Activated CD4-positive, alpha-beta T cell treated with anti-CD3 and anti-CD28 coated beads, Interleukin-2, amount 50 U/mL, for 1 hour (primary cell): Measurements from ENCODE around the gene ODF4.

Experiments
- DNase-seq: peaks from one replicate; pipeline ENCODE4 v3.0.0-alpha.2; 2020

Gene ODF4, protein sequence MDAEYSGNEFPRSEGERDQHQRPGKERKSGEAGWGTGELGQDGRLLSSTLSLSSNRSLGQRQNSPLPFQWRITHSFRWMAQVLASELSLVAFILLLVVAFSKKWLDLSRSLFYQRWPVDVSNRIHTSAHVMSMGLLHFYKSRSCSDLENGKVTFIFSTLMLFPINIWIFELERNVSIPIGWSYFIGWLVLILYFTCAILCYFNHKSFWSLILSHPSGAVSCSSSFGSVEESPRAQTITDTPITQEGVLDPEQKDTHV

DNA sequence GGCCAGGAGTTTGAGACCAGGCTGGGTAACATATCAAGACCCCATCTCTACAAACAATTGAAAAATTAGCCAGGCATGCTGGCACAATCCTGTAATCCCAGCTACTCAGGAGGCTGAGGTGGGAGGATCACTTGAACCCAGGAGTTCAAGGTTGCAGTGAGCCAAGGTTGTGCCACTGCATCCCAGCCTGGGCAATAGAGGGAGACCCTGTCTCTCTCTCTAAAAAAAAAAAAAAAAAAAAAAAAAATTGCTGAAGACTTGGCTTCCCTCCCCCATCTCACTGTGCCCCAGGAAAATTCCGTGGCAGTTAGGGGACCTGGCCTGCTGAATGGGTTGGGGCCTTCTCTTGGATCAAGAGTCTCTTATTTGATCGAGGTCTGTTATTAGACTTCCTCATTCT is at the start of gene ODF4:
Gene ODF4 (plus strand): TSS at position 301 of the 400 bp plus-strand sequence. CDS start 212 bp downstream, outside the sequence.
- DNase-seq, result no peak

DNA sequence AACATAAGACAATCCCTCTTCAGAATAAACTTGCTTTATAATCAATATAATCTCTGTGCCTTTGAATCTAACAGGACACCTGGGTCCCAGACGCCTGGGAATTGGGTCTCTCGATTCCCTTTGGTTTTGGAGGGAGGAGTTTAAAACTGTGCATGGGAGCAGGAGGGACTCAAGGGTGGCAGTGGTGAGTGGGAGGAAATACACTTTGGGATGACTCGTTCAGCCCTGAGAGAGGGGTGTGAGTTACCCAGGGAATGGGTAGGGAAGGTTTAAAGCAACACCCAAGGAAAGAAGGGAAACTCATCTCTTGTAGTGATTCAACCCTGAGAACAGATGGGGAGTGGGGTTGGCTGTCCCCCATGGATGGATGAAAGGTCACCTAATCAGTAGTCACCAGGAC is 49.6 kb upstream of the ODF4 start:
- DNase-seq, result no peak

DNA sequence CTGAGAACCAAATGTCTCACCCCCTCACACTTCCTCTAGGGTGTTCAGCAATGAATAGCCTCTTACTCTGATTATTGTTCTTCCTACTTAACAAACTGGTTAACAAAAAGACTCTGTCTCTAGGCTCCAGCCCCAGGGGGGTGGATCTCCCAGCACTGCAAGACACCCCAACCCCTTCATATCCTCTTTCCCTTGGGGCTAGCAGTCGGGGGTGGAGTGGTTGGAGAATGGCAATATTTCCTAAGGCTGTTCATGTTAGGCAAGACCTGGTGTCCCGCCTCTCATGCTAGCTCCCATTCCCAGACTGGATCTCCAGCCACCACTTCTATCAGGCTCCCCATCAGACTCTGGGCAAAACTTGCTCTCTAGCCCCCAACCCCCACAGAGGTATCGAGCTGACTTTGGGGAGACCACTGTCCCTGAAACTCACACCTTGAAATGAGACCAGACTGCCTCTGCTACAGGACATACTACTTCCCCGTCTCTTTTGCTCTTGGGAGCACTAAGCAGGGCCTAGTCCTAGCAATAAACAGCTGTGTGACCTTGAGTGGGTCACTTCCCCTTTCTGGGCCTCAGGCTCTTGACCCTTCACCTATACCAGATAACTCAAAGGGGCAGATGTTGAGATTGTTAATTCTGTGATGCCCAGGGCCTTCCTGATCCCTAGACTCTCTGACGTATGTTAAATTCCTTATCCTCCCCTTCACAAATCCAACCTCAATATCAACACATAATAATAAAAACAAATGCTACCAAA is 46.8 kb upstream of the ODF4 start:
- no peak for DNase-seq

DNA sequence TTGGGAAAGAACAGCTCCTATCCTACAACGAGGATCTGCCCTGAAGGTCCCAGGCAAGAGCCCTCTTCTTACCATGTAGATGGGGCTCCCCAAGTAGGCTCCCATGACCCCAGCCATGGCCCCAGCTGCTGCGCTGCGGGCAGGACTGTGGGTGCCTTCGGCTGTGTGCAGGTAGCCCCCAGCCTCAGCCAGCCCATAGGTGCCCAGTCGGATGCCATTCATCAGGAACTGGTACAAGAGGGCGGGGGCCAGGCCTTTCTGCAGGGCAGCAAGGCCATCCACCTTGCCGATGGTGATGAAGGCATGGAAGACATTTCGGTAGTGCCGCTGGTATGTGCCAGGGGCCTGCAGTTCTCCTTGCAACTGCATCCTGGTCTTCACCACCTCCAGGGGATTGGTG is 45.3 kb upstream of the ODF4 start:
- no peak for DNase-seq

DNA sequence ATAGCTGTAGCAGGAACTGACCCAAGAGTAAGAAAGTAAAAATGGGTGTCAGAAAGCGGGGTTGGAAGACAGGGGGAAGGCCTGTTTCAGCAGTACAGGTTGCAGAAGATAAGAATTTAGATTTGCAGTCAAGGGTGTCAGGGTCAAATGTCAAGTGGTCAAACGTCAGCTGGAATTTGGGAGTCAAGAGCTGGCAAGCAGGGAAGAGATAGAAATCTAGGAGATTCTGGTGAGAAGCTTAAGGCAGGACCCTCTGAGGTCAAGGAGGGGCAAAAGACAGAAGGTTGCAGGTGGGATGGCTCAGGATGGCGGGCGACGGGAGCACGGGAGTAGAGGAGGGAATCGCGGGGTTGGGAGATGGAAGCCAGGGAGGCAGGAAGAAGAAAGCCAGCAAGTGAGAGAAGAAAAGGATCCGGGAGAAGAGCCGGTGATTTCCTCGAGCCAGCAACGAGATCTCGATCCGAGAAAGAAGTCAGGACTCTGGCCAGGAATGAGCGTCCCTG is 44.8 kb upstream of the ODF4 start:
- no peak for DNase-seq

DNA sequence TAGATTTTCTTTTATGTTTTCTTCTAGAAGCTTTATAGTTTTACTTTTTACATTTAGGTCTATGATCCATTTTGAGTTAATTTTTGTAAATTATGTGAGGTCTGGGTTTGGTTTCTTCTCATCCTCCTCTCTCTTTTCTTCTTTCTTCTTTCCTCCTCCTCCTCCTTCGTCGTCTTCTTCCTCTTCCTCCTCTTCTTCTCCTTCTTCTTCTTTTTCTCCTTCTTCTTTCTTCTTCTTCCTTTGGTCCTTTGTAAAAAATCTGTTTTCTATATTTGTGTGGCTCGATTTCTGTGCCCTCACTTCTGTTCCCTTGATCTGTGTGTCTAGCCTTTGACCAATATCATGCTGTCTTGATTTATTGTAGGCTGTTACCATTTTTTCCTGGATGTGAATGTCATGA is 39.4 kb upstream of the ODF4 start:
- DNase-seq, result no peak

DNA sequence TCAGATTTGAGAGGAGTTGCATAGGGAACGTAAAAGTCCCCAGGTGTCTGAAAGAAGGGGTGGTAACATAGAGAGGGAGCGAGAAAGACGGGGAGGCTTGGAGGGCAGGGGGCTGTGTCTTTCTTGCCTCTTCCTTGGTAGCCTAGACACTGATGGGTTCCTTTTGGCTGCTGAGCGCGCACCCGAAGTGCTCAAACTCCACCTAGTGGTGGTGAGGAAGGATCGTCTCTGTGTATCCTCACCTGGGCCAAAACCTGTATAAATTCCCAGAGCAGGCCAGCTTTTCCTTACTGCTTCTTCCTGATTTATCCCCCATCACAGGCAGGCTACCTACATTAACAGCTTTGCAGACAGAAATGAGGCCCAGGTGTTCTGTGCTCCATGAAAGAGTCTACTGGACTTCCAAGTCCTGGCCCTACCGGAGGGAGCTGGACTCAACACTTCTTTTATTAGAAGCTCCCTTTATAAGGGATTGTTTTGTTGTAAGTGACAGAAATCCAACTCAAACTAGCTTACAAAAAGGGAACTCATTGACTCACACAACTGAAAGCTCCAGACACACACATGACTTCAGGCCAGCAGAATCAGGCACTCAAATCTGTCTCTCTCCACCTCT is 38.9 kb upstream of the ODF4 start:
- DNase-seq, result peak; percentile 59

DNA sequence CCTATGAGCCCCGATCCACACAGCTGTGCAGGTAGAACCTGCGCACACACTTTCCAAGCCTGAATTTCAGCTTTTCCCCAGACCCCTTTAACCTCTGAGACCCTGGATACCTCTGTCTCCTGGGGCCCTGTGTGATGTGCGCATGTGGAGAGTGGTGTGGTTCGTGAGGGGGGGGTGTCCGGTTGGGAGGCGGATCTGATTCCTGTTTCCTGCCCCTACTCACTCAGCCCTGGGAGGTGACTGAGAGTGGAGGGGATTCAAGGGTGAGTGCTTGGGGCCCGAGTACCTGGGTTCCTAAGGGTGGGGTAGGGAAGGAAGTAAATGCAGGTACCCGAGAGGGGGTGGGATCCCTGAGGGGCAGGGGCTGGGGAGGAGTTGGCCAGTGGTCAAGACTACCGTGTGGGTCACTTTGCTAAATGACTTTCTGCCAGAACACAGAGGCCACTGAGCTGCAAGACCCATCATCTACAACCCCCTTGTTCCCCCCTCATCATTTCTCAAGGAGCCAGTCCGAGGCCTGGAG is 29.0 kb upstream of the ODF4 start:
- no peak for DNase-seq

DNA sequence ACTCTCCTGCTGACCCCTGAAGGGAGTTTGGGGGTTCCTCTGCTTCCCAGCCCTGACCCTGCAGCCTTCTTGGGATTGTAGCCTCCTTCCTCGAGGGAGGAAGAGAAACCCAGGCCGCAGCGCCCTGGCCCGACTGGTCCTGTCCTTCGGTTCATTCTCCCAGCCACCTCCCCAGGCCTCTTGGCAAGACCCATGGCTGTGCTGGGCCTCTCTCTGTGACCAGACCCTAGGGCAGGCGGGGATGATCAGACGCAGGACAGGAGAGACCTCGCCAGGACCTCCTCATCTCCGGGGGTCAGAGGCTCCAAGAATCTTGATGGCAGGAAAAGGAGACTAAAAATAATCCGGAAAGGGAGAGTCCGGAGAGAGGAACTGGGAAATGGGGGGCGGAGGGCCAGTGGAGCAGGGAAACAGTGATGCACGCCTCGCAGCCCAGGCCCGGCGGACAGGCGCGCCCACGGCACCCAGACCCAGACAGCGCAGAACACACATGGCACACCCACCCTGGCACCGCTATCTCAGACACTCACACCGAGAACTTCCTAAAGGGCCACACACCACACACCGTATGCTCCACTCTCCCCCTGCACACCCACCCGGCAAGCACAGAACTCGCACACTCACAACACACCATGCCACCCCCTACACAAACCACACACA is 28.4 kb upstream of the ODF4 start:
- no peak for DNase-seq

DNA sequence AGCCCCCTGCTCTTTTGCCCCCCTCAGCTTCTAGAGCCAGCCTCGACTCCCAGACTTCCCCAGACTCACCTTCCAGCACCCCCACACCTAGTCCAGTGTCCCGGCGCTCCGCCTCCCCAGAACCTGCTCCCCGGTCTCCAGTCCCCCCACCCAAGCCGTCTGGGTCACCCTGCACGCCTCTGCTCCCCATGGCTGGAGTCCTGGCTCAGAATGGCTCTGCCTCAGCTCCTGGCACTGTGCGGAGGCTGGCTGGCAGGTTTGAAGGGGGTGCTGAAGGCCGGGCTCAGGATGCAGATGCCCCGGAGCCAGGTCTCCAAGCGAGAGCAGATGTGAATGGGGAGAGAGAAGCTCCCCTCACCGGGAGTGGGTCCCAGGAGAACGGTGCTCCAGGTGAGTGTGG is 27.4 kb upstream of the ODF4 start:
- no peak for DNase-seq

DNA sequence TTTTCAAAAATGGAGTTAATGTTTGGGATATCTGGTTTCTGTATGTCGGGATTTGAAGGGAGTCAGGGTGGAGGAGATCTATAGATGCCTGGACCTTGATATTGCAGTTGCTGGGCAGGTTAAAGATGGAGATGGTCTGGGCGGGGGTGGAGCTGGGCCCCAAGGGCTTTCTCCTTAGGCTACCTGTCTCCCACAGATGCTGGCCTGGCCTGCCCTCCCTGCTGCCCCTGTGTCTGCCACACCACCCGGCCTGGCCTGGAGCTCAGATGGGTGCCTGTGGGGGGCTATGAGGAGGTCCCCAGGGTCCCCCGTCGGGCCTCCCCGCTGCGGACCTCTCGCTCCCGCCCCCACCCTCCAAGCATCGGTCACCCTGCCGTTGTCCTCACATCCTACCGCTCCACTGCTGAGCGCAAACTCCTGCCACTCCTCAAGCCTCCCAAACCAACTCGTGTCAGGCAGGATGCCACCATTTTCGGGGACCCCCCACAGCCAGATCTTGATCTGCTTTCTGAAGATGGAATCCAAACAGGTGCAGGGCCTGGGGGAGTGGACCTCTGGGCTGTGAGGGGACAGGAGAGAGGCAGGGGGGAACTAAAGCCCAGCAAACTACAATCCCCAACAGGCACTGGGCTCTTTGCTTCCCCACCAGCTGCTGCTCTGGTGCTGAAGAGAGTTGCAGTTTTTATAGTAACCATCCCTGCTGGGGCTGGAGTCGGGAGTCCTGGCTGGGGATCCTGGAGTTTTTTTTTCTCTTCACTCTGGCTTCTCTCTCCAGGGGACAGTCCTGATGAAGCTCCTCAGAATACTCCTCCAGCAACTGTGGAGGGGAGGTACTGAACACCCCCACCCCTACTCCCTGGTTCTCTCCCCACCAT is 26.7 kb upstream of the ODF4 start:
- DNase-seq, result no peak

DNA sequence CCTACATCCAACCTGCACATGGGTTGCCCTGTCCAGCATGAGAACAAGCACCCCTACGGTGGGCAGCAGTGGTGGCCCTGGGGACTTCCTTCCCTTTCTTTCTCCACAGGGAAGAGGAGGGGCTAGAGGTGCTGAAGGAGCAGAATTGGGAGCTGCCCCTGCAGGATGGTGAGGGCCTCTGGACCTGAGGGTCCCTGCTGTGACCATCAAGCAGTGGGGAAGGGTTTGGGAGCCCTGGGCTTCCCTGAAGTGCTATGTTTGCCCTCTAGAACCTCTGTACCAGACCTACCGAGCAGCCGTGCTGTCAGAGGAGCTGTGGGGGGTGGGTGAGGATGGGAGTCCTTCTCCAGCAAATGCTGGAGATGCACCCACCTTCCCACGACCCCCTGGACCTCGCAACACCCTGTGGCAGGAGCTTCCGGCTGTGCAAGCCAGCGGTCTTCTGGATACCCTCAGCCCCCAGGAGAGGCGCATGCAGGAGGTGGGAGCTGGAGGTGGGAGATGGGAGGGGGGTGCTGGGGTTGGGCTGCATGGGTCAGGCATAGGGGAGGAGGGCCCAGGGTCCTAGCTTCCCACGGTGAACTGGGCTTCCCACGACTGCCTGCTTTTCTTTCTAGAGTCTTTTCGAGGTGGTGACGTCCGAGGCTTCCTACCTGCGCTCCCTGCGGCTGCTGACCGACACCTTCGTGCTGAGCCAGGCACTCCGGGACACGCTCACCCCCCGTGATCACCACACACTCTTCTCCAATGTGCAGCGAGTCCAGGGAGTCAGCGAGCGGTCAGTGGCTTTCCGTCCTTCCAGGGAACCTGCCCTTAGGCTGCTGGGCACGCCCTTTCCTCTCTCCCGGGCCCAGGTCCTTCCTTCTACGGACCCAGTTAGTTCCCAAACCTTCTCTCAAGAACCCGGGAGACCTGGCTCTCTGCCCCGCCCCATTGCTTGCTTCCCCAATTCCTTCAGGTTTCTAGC is 24.6 kb upstream of the ODF4 start:
- DNase-seq, result no peak

DNA sequence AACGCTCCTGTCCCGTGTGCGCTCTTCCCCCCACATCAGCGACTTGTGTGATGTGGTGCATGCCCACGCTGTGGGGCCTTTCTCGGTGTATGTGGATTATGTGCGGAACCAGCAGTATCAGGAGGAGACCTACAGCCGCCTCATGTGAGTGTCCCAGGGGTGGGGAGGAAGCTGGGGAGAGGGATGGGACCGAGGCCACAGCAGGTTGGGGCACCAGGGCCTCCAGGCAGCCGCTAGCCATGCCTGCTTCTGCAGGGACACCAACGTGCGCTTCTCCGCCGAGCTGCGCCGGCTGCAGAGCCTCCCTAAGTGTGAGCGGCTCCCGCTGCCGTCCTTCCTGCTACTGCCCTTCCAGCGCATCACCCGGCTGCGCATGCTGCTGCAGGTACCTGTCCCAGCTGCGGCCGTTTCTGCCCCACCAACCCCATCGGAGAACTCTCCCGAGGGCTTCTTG is 23.8 kb upstream of the ODF4 start:
- DNase-seq, result no peak

DNA sequence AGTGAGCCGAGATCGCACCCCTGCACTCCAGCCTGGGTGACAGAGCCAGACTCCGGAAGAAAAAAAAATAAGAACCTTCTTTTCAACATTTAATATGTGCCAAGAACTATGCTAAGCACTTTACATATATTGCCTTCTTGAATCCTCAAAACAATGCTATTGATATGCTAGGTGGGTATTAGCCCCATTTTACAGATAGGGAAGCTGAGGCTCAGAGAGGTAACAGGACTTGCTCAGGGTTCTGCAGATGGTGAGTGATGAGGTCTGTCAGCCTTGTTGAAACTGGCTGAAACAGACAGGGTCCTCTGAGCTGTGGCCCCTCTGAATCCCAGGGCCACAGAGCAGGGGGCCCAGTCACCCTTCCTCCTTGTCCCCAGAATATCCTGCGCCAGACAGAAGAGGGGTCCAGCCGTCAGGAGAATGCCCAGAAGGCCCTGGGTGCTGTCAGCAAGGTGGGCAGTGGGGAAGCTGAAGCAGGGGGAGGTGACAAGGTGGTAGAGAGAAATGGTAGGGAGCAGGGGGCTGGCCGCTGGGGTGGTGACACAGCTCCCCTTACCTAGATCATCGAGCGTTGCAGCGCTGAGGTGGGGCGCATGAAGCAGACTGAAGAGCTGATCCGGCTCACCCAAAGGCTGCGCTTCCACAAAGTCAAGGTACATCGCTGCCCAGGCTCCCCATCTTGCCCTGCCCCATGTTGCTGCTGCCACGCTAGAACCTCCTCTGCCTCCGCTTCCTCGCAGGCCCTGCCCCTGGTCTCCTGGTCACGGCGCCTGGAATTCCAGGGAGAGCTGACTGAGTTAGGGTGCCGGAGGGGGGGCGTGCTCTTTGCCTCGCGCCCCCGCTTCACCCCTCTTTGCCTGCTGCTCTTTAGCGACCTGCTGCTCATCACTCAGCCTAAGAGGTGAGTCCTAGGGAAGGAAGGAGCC is 21.4 kb upstream of the ODF4 start:
- DNase-seq, result no peak

DNA sequence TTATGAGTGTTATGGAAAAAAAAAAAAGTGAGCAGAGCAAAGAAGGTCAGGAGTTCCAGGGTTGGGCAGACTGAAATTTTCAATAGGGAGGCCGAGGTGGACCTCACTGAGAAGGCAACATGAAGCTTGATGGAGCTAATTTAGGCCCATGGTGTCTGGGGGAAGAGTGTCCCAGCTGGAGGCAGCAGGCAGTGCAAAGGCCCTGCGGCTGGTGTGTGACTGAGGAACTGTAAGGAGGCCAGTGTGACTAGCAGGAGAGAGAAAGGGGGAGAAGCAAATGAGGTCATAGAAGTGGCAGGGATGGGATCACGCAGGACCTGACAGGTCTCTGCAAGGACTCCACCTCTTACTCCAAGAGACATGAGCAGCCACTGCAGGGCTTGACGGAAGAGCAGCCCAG is 19.4 kb upstream of the ODF4 start:
- no peak for DNase-seq

DNA sequence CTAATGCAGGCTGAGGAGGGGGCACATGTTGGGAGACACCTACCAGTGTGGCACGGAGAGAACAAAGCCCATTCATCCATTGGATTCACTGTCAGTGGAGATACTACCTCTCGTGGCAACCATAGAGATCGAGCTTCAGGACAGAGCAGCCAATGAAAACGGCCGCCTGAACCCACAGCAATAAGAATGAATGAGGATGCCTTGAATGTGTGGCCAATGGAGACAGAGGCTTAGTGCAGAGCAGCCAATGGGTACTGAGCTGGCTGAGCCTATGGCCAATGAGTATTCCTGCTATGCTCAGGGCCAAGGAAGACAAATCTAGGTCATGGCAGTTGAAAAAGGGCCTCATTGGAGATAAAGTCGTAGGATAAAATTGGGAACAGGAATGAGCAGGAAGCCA is 18.6 kb upstream of the ODF4 start:
- no peak for DNase-seq

DNA sequence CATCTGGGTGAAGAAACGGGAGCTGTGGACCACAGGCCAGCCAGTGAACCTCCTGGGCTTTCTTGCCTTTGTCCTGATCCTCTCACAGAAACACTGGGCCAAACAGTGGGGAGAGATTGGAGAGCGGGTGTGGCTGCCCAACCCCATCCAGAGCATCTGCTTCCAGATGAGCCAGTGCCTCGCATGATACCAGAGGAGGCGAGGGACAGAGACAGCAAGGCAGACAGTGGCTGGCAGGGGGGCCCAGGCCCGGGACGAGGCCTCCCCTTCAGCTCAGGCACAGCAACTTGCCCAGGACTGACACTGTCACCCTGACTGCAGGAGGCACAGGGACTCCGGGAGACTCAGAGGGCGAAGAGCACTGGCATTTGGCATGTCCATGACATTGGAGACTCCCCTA is 17.6 kb upstream of the ODF4 start:
- no peak for DNase-seq

DNA sequence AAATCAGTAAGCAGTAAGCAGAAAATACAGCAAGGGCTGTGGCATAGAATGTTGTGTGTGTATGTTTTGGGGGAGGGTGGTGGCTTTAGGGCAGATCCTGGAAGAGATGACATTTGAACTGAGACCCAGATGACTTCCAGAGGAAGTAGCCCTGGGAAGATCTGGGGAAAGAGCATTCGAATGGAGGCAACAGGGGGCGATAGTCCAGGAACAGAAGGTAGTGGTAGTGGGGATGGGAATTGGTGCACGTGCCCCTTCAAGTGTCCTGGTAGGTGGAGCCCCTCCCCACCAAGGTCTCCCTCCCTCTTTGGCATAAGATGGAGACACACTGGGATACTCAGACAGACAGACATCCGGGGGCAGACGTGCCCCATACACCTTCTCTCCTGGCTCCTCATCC is 15.5 kb upstream of the ODF4 start:
- DNase-seq, result no peak

DNA sequence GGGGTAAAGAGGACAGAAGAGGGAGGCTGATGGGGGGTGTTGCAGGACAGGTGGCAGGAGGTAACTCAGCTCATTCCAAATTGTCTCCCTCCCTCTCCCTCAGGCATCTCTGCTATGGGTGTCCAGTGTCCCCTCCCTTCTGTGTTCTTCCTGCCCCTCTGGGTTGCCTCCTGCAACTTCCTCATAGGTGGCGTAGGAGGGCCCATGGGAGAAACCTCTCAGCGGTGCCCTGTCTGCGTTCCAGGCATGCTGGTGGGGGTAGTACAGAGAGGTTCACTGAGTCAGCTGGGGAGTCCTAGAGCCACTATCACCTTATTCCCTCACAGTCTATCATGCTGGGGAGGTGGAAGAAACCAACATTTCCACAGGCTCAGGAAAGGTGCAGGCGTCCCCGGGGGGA is 14.7 kb upstream of the ODF4 start:
- DNase-seq, result no peak
